Fibroblast of lung (primary cell): ENCODE measurements around the gene MFSD11. TPM values are rescaled to one million over a fixed set of nuclear protein-coding genes. Genes with fewer than 3 reads are reported as not detected.
"Not testable (repeated sequence)": the region's sequence is repeated elsewhere in the genome, so short reads cannot be mapped to it uniquely, and the experiment has no call there.

Experiments used
- DNase-seq, 2 donors: peaks; one replicate each; pipeline versions ENCODE4 v3.0.0 to v3.0.0-alpha.2; 2010; ENCODE audit warnings: low read depth in 2 of 2
- H2AFZ ChIP-seq: 2 replicates; pipeline ENCODE4 v1.5.1; 2012; ENCODE audit warnings: low read length, control low read depth, inconsistent platforms
- H3K27ac ChIP-seq: 2 replicates; pipeline ENCODE4 v1.5.1; 2011; ENCODE audit warnings: low read length, control low read depth; ENCODE audit not compliant: insufficient read depth
- H3K27me3 ChIP-seq: 2 replicates; pipeline ENCODE4 v1.5.1; 2011; ENCODE audit warnings: mild to moderate bottlenecking, low read length; ENCODE audit not compliant: control insufficient read depth, insufficient read depth
- H3K36me3 ChIP-seq: 2 replicates; pipeline ENCODE4 v1.5.1; 2011; ENCODE audit warnings: low read length; ENCODE audit not compliant: control insufficient read depth, insufficient read depth
- H3K4me1 ChIP-seq: 2 replicates; pipeline ENCODE4 v1.5.1; 2011; ENCODE audit warnings: low read length; ENCODE audit not compliant: control insufficient read depth, insufficient read depth; ENCODE audit errors: extremely low read depth
- H3K4me2 ChIP-seq: 2 replicates; pipeline ENCODE4 v1.5.1; 2011; ENCODE audit warnings: low read length, control low read depth; ENCODE audit not compliant: insufficient read depth; ENCODE audit errors: extremely low read depth
- H3K4me3 ChIP-seq, 4 experiments: fragments of 200-600 bp in 1 of 4; sonication (generic) in 1 of 4; replicated peaks in 1 of 4; 2 replicates each; pipeline ENCODE4 v1.5.1; 2011 to 2016; ENCODE audit warnings: low read length in 4 of 4, low read depth in 3 of 4, mild to moderate bottlenecking in 3 of 4, control low read depth in 2 of 4, inconsistent platforms in 1 of 4, mixed read lengths in 1 of 4; ENCODE audit not compliant: insufficient read depth in 1 of 4; ENCODE audit errors: control extremely low read depth in 1 of 4
- H3K79me2 ChIP-seq: 2 replicates; pipeline ENCODE4 v1.5.1; 2012; ENCODE audit warnings: mild to moderate bottlenecking, low read length, inconsistent platforms; ENCODE audit not compliant: control insufficient read depth, insufficient read depth
- H3K9ac ChIP-seq: 2 replicates; pipeline ENCODE4 v1.5.1; 2011; ENCODE audit warnings: mild to moderate bottlenecking, low read length, control low read depth; ENCODE audit not compliant: insufficient read depth
- H3K9me3 ChIP-seq: 2 replicates; pipeline ENCODE4 v1.5.1; 2012; ENCODE audit warnings: low read depth, low read length; ENCODE audit not compliant: control insufficient read depth, insufficient read depth
- H4K20me1 ChIP-seq: 2 replicates; pipeline ENCODE4 v1.5.1; 2011; ENCODE audit warnings: low read length; ENCODE audit not compliant: control insufficient read depth, insufficient read depth; ENCODE audit errors: extremely low read depth
- EZH2 ChIP-seq: IDR thresholded peaks from 2 replicates; pipeline ENCODE4 v1.5.1; 2012; ENCODE audit warnings: low read length, control low read depth, mild to moderate bottlenecking; ENCODE audit errors: missing control alignments
- polyA plus RNA-seq, 2 donors: library from polyadenylated mRNA; depleted of rRNA in 1 of 2; stranded (reverse) in 1 of 2; unstranded in 1 of 2; fragments of >200 nt; gene quantifications; 2 replicates each; pipeline ENCODE4 v1.2.1, GENCODE V29; 2011 to 2012; ENCODE audit warnings: missing spikeins in 1 of 2
- total RNA-seq: library from RNA; depleted of rRNA; stranded (reverse); fragments of >200 nt; gene quantifications from 2 replicates; pipeline ENCODE4 v1.2.1, GENCODE V29; 2014
- TF ChIP-seq, protein P1 (sequence below), 2 donors: IDR thresholded peaks in 1 of 2; conservative IDR thresholded peaks in 1 of 2; 1 replicate in 1 of 2; 2 replicates in 1 of 2; pipeline ENCODE4 v1.5.1; 2011 to 2012; ENCODE audit warnings: low read length in 2 of 2, control low read depth in 1 of 2, inconsistent platforms in 1 of 2, low read depth in 1 of 2, mild to moderate bottlenecking in 1 of 2

Gene MFSD11
- total and polyA plus RNA-seq, 2 donors (not counting 1 experiment from before 2014, with no cell fraction given): 22.4 to 31.4 TPM

DNA sequence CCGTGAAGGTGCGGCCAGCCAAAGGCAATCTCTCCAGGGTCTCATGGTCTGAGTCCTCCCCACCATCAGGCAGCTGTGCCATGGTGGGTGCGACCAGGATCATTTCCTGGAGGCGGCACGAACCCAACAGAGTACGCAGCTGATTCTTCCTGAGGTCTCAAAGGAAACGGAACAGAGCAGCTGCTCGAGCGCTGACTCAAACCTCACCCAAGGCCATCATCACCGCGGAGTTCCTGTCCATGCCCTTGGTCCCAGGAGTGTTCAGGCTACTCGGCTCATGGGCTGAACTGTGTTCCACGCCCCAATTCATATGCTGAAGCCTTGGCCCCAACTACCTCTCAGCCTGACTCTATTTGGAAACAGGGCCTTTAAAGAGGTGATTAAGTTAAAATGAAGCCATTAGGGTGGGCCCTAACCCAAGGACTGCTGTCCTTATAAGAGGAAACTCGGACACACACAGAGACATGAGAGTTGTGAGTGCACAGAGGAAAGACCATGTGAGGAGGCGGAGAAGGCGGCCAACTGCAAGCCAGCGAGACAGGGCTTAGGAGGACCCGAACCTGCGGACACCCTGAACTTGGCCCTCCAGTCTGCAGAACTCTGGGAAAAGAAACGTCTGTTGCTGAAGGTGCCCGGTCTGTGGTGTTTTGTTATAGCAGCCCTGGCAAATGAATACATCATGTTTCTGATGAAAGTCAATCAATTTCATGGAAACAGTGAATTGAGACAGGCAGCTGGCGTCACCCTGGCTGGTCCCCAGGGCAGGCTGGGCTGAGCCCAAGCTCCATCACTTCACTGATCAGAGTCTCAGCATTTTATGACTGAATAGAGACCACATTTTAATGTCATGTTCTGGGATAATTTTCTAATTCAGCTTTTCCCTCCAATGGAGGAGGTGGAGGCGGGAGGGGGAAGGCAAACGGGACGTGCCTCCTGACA, 40.9 kb upstream of the MFSD11 start:
- Histone ChIP-seq H3K4me3 (no peak overlapping the region), H3K4me2 (no peak overlapping the region), H3K27me3 (no peaks in the 10 kb centered on the region), H3K36me3 (no peaks in the 10 kb centered on the region), H3K79me2 (peaks cover 66% of the 10 kb centered on the region), H3K27ac (no peak overlapping the region), H2AFZ (no peak overlapping the region), H3K9me3 (no peaks in the 10 kb centered on the region), H4K20me1 (no peaks in the 10 kb centered on the region), H3K9ac (no peak overlapping the region), H3K4me1 (peaks cover 28% of the 10 kb centered on the region)
- peak in 1 of 2 donors; percentile 67 for DNase-seq
- TF ChIP-seq, protein P1, sequence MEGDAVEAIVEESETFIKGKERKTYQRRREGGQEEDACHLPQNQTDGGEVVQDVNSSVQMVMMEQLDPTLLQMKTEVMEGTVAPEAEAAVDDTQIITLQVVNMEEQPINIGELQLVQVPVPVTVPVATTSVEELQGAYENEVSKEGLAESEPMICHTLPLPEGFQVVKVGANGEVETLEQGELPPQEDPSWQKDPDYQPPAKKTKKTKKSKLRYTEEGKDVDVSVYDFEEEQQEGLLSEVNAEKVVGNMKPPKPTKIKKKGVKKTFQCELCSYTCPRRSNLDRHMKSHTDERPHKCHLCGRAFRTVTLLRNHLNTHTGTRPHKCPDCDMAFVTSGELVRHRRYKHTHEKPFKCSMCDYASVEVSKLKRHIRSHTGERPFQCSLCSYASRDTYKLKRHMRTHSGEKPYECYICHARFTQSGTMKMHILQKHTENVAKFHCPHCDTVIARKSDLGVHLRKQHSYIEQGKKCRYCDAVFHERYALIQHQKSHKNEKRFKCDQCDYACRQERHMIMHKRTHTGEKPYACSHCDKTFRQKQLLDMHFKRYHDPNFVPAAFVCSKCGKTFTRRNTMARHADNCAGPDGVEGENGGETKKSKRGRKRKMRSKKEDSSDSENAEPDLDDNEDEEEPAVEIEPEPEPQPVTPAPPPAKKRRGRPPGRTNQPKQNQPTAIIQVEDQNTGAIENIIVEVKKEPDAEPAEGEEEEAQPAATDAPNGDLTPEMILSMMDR (conservative IDR thresholded peaks at IDR 0.05 in 1 of 2, IDR thresholded peaks at IDR 0.05 in 1 of 2; ENCODE audit: low read depth in 1 of 2, low read length in 2 of 2): no peak
- TF ChIP-seq EZH2: no peak

DNA sequence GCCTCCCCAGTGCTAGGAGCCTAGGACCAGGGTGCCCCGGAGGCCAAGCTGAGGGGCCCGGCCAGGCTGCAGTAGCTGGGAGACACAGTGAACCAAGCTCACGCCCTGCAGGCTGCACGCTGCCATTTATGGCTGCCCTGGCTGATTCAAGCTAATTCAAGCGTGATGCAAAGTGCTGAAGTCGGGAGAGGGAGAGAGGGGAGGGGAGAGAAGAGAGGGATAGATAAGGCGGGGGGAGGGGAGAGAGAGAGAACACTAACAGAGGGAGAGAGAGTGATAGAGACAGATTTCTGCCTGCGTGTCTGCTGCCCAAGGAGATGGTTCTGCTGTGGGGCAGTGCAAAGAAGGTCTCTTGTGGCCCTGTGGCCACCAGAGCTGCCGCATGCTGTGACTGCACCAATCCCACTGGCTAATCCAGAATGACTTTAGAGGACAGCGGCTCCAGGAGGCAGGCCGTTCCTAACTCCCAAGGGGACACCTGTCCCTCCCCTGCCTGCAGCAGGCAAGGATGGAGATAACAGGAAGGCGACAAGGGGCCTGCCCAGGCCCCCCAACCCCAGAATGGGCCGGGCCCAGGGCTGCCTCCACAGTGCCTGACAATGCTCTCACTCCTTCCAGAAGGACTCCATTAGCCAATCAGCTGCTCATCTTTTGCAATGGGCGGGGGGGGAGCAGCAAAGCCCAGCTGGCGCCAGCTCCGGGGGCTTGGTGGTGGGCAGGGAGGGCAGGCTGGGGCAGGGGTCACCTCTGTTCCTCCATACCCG, 40.0 kb upstream of the MFSD11 start:
- no peaks in the 10 kb centered on the region for H4K20me1 ChIP-seq
- peaks cover 29% of the 10 kb centered on the region for H3K4me1 ChIP-seq
- TF ChIP-seq, protein P1 (conservative IDR thresholded peaks at IDR 0.05 in 1 of 2, IDR thresholded peaks at IDR 0.05 in 1 of 2; ENCODE audit: low read depth in 1 of 2, low read length in 2 of 2): no peak

DNA sequence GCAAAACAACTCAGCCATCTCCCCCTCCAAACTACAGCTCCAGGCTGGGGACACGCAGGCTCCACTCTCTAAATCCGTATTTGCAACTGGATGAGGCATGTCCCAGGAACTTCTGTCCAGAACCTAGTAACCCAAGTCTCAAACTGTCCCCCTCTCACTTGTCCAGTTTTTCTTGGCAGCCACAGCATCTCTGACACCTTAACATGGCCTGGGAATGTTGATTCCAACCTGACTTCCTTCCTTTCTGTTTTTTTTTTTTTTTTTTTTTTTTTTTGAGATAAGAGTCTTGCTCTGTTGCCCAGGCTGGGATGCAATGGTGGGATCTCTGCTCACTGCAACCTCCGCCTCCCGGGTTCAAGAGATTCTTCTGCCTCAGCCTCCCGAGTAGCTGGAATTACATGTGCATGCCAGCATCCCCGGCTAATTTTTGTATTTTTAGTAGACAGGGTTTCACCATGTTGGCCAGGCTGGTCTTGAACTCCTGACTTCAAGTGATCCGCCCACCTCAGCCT, 39.4 kb upstream of the MFSD11 start:
- H3K4me2 ChIP-seq, H2AFZ ChIP-seq, H3K9me3 ChIP-seq, H3K9ac ChIP-seq, H3K4me3 ChIP-seq, DNase-seq, H3K27me3 ChIP-seq, H3K36me3 ChIP-seq, H3K27ac ChIP-seq, H4K20me1 ChIP-seq: not testable (repeated sequence)
- Histone ChIP-seq H3K4me1 (peaks cover 29% of the 10 kb centered on the region), H3K79me2 (peaks cover 78% of the 10 kb centered on the region)

More for the DNA sequence above, 40.0 kb upstream of the MFSD11 start:
- Histone ChIP-seq H3K27ac (no peak overlapping the region), H3K4me3 (no peak overlapping the region), H3K27me3 (no peaks in the 10 kb centered on the region), H3K9me3 (no peaks in the 10 kb centered on the region), H3K36me3 (no peaks in the 10 kb centered on the region), H3K79me2 (peaks cover 72% of the 10 kb centered on the region), H3K9ac (no peak overlapping the region), H3K4me2 (no peak overlapping the region), H2AFZ (no peak overlapping the region)
- DNase-seq: peak; percentile 72 to 82
